Activated CD4-positive, alpha-beta T cell treated with anti-CD3 and anti-CD28 coated beads for 36 hours (primary cell): ENCODE measurements around the gene PNMA5. TPM values are rescaled to one million over a fixed set of nuclear protein-coding genes. Genes with fewer than 3 reads are reported as not detected.

ENCODE experiments used
- total RNA-seq, 2 experiments: library from RNA; stranded (reverse); gene quantifications; one replicate each; pipeline ENCODE4 v1.2.3, GENCODE V29; 2021

The PNMA5 gene
- total RNA-seq, 2 experiments from 2014 or later, result 0.05 TPM; not detected in 1

Other genes starting within 250 kb of the PNMA5 start
- not detected for gene MAGEA2, start 240.3 kb downstream of the PNMA5 start, total RNA-seq
- gene CSAG3, start 234.9 kb downstream of the PNMA5 start, total RNA-seq, result under 1 TPM; 0.23 to 0.55 TPM
- gene MAGEA6, start 224.4 kb downstream of the PNMA5 start, total RNA-seq, result not detected
- gene CETN2, start 163.4 kb downstream of the PNMA5 start, total RNA-seq, result 10 to 100 TPM; 11.2 to 13.1 TPM
- gene NSDHL, start 163.1 kb downstream of the PNMA5 start, total RNA-seq, result 10 to 100 TPM; 20.0 to 20.6 TPM
- 1 to 10 TPM; 2.0 to 2.1 TPM for gene ZNF185, start 96.0 kb downstream of the PNMA5 start, total RNA-seq
- gene PNMA3, start 62.4 kb upstream of the PNMA5 start, total RNA-seq, result under 1 TPM; 0.54 to 0.75 TPM
- gene PNMA6A, start 78.3 kb upstream of the PNMA5 start, total RNA-seq, result under 1 TPM; 0.30 to 0.39 TPM
- not detected for gene MAGEA1, start 185.2 kb upstream of the PNMA5 start, total RNA-seq